MM.1S (cell line): ENCODE results near the gene GDPD5.

Experiments used
- DNase-seq: peaks from one replicate; pipeline ENCODE4 v3.0.0-alpha.2; 2015
- H2AFZ ChIP-seq: fragments of 300-600 bp; sonication (generic); 2 replicates; pipeline ENCODE4 v1.6.0; 2016; ENCODE audit warnings: antibody characterized with exemption, low read length
- H3F3A ChIP-seq: fragments of 300-600 bp; sonication (generic); 2 replicates; pipeline ENCODE4 v1.6.1; 2016; ENCODE audit warnings: mild to moderate bottlenecking, antibody characterized with exemption, low read length, moderate library complexity, mixed read lengths; ENCODE audit not compliant: insufficient read depth
- H3K27ac ChIP-seq: fragments of 300-600 bp; sonication (generic); 2 replicates; pipeline ENCODE4 v1.5.1; 2016; ENCODE audit warnings: mild to moderate bottlenecking, low read length
- H3K27me3 ChIP-seq: fragments of 300-600 bp; sonication (generic); replicated peaks from 2 replicates; pipeline ENCODE4 v1.6.0; 2016; ENCODE audit warnings: low read length; ENCODE audit not compliant: insufficient read depth
- H3K36me3 ChIP-seq: fragments of 300-600 bp; sonication (generic); replicated peaks from 2 replicates; pipeline ENCODE4 v1.6.1; 2016; ENCODE audit warnings: mild to moderate bottlenecking, low read length, mixed read lengths; ENCODE audit not compliant: insufficient read depth
- H3K4me1 ChIP-seq: fragments of 300-600 bp; sonication (generic); 2 replicates; pipeline ENCODE4 v1.6.1; 2016; ENCODE audit warnings: low read length, mixed read lengths
- H3K4me2 ChIP-seq: fragments of 300-600 bp; sonication (generic); 2 replicates; pipeline ENCODE4 v1.6.0; 2016; ENCODE audit warnings: low read depth, low read length
- H3K4me3 ChIP-seq: fragments of 300-600 bp; sonication (generic); 2 replicates; pipeline ENCODE4 v1.5.1; 2016; ENCODE audit warnings: low read length, mixed read lengths
- H3K79me2 ChIP-seq: fragments of 300-600 bp; sonication (generic); 2 replicates; pipeline ENCODE4 v1.6.1; 2016; ENCODE audit warnings: mixed run types, low read length, mixed read lengths
- H3K9ac ChIP-seq: fragments of 300-600 bp; sonication (generic); 2 replicates; pipeline ENCODE4 v1.6.1; 2016; ENCODE audit warnings: low read length, mixed read lengths
- H3K9me2 ChIP-seq: fragments of 300-600 bp; sonication (generic); replicated peaks from 2 replicates; pipeline ENCODE4 v1.6.1; 2016; ENCODE audit warnings: mild to moderate bottlenecking, low read length, mixed read lengths; ENCODE audit not compliant: insufficient read depth
- H3K9me3 ChIP-seq: fragments of 300-600 bp; sonication (generic); replicated peaks from 2 replicates; pipeline ENCODE4 v1.6.1; 2016; ENCODE audit warnings: mild to moderate bottlenecking, low read length, mixed read lengths; ENCODE audit not compliant: insufficient read depth
- H4K20me1 ChIP-seq: fragments of 300-600 bp; sonication (generic); 2 replicates; pipeline ENCODE4 v1.6.1; 2016; ENCODE audit warnings: mild to moderate bottlenecking, low read length, moderate library complexity, mixed read lengths; ENCODE audit not compliant: insufficient read depth
- CTCF ChIP-seq: fragments of 300-600 bp; sonication (generic); IDR thresholded peaks from 2 replicates; pipeline ENCODE4 v1.5.1; 2016; ENCODE audit warnings: antibody characterized with exemption, low read length, mixed read lengths
- EZH2 ChIP-seq: fragments of 300-600 bp; sonication (generic); optimal IDR thresholded peaks from 2 replicates; pipeline ENCODE3; 2017; ENCODE audit warnings: low read depth, mild to moderate bottlenecking, antibody characterized with exemption, low read length, mixed read lengths
- EZH2phosphoT487 ChIP-seq: fragments of 300-600 bp; sonication (generic); IDR thresholded peaks from 2 replicates; pipeline ENCODE4 v1.6.1; 2018; ENCODE audit warnings: antibody characterized with exemption, low read length

Gene GDPD5

GRCh38 chr11:75518771-75519653 is 6.7 kb downstream of the GDPD5 start:
- Histone ChIP-seq H3K36me3 (no peaks in the 10 kb centered on the region), H3F3A (no peaks in the 10 kb centered on the region), H3K9ac (no peak overlapping the region), H3K27me3 (peaks cover 12% of the 10 kb centered on the region), H4K20me1 (no peaks in the 10 kb centered on the region), H3K79me2 (no peaks in the 10 kb centered on the region), H3K4me2 (no peak overlapping the region), H3K4me3 (no peak overlapping the region), H3K9me3 (no peaks in the 10 kb centered on the region), H3K4me1 (peaks cover 6% of the 10 kb centered on the region; the same call in 1 of the 2 replicates), H2AFZ (no peak overlapping the region), H3K27ac (no peak overlapping the region), H3K9me2 (no peaks in the 10 kb centered on the region)
- TF ChIP-seq EZH2: no peak
- TF ChIP-seq CTCF: no peak
- TF ChIP-seq EZH2phosphoT487: no peak
- no peak for DNase-seq

DNA sequence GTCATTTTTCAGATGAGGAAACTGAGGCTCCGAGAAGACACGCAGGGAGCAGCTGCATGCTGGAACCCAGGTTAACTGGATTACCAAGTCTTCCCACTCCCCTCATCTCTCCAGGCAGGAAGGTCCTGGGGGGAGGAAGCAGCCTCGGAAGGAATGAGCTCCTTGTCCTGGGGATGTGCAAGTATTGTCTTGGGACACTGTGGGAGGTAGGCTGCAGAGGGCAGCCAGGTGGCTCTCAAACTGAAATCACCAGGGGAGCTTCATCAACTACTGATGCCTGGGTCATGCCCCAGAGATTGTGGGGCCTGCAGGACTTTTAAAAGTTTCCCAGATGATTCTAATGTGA is 7.6 kb downstream of the GDPD5 start:
- Histone ChIP-seq H4K20me1 (no peaks in the 10 kb centered on the region), H3K4me3 (no peak overlapping the region), H3K9me3 (no peaks in the 10 kb centered on the region), H3K27me3 (peaks cover 3% of the 10 kb centered on the region; the same call in 1 of the 2 replicates), H3F3A (no peaks in the 10 kb centered on the region), H3K9me2 (no peaks in the 10 kb centered on the region), H3K27ac (no peak overlapping the region), H2AFZ (no peak overlapping the region), H3K9ac (no peak overlapping the region), H3K4me2 (no peak overlapping the region), H3K36me3 (no peaks in the 10 kb centered on the region), H3K79me2 (no peaks in the 10 kb centered on the region), H3K4me1 (peaks cover 6% of the 10 kb centered on the region; the same call in 1 of the 2 replicates)
- TF ChIP-seq EZH2phosphoT487: no peak
- TF ChIP-seq EZH2: no peak
- TF ChIP-seq CTCF: no peak
- DNase-seq: no peak

DNA sequence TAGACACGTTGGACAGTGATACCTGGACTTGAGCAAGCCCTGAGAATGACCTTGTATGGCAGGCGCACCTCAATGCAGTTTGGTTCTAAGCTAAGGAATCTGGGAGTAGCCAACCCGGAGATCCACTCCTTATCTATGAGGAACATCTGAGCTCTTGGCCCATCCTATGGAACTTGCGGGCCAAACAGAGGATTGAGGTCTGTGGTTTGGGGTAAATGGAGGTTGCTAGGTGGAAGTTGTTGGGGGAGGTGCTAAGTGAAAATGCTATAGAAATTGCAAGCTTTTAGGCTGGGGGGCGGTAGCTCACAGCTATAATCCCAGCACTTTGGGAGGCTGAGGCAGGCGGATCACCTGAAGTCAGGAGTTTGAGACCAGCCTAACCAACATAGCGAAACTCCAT is 8.9 kb downstream of the GDPD5 start:
- H3K4me1 ChIP-seq: peaks cover 6% of the 10 kb centered on the region; the same call in 1 of the 2 replicates
- H2AFZ ChIP-seq: no peak overlapping the region
- TF ChIP-seq CTCF (no peak), EZH2 (no peak), EZH2phosphoT487 (no peak)

More for the DNA sequence above, 8.9 kb downstream of the GDPD5 start:
- H3K4me3 ChIP-seq: no peak overlapping the region
- DNase-seq: no peak
- no peaks in the 10 kb centered on the region for H3K27me3 ChIP-seq
- H3K9me2 ChIP-seq: no peaks in the 10 kb centered on the region
- H3K4me2 ChIP-seq: peak overlapping the region; percentile 54; the same call in 1 of the 2 replicates
- H3K36me3 ChIP-seq: no peaks in the 10 kb centered on the region
- no peaks in the 10 kb centered on the region for H3F3A ChIP-seq
- H3K9ac ChIP-seq: no peak overlapping the region
- H3K79me2 ChIP-seq: no peaks in the 10 kb centered on the region
- H3K9me3 ChIP-seq: no peaks in the 10 kb centered on the region
- no peak overlapping the region for H3K27ac ChIP-seq
- no peaks in the 10 kb centered on the region for H4K20me1 ChIP-seq
